Measurements from ENCODE around the gene KIAA1958. TPM values are rescaled to one million over a fixed set of nuclear protein-coding genes. Genes with fewer than 3 reads are reported as not detected.
"Not testable (repeated sequence)": the region's sequence is repeated elsewhere in the genome, so short reads cannot be mapped to it uniquely, and the experiment has no call there.

The KIAA1958 gene
- total RNA-seq, 1 experiment from 2014 or later: 5.8 TPM

DNA sequence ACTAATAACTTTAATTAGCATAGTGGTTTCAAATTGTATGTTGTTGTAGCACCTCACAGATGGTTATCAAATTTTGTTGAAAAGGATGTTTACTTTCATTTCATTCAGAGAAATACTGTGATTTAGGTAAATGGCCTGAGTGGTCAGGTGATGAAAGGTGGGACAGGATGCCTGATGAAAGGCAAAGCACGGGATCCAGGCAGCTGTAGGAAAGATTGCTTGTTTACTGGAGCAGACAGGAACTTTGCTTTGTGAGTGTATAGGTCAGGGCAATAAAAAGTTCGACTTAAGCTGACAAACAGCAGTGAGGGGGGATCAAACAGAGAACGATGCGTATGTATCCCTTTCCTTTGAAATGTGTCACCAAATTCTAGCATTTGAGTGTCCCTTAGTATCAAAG lies 19.0 kb downstream of the KIAA1958 start:
- no TSS peak for BruUV-seq (replicated peaks)
- Mint-ChIP-seq H3K27me3 (ENCODE audit: insufficient read depth, unreplicated experiment) (no peaks in the 10 kb centered on the region), H3K9me3 (ENCODE audit: unreplicated experiment) (no peaks in the 10 kb centered on the region), H3K36me3 (ENCODE audit: insufficient read depth, unreplicated experiment) (no peaks in the 10 kb centered on the region), H3K27ac (ENCODE audit: low read depth, unreplicated experiment) (no peak overlapping the region), H3K4me1 (ENCODE audit: insufficient read depth, unreplicated experiment) (no peaks in the 10 kb centered on the region), H3K4me3 (ENCODE audit: unreplicated experiment) (no peak overlapping the region)
- TF ChIP-seq, protein P1, sequence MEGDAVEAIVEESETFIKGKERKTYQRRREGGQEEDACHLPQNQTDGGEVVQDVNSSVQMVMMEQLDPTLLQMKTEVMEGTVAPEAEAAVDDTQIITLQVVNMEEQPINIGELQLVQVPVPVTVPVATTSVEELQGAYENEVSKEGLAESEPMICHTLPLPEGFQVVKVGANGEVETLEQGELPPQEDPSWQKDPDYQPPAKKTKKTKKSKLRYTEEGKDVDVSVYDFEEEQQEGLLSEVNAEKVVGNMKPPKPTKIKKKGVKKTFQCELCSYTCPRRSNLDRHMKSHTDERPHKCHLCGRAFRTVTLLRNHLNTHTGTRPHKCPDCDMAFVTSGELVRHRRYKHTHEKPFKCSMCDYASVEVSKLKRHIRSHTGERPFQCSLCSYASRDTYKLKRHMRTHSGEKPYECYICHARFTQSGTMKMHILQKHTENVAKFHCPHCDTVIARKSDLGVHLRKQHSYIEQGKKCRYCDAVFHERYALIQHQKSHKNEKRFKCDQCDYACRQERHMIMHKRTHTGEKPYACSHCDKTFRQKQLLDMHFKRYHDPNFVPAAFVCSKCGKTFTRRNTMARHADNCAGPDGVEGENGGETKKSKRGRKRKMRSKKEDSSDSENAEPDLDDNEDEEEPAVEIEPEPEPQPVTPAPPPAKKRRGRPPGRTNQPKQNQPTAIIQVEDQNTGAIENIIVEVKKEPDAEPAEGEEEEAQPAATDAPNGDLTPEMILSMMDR (IDR thresholded peaks at IDR 0.05; ENCODE audit: unreplicated experiment): no peak
- POLR2A ChIA-PET: no interaction called here
- intact Hi-C loops (cut with micrococcal nuclease): no loop called here
- DNase-seq (ENCODE audit: unreplicated experiment): no peak
- CTCF ChIA-PET: interaction anchor here (1.0 kb wide), 1 partner anchor 15 kb away, joined by 3 read pairs; no protein-coding TSS in a partner anchor

DNA sequence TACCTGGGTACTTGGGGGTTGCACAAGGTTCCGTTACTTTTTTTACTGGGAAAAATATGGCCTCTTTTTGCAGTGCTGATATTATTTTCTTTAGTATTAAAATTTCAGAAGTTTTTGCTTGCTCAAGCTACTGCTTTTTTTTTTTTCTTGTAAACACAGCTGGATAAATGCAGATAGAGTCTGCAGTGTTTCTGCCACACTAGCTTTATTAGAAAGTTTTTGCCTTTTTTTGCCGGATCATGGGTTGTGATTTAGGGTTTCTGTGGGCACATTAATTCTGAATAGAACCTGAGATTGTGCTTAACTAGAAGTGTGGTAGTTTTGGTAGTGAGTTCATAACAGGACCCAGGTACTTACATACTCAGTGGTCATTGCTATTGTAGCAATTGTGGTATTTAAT lies 19.9 kb downstream of the KIAA1958 start:
- TF ChIP-seq, protein P1 (IDR thresholded peaks at IDR 0.05; ENCODE audit: unreplicated experiment): no peak
- H3K9me3 Mint-ChIP-seq (ENCODE audit: unreplicated experiment): no peaks in the 10 kb centered on the region
- CTCF ChIA-PET: no interaction called here
- H3K4me1 Mint-ChIP-seq (ENCODE audit: insufficient read depth, unreplicated experiment): no peaks in the 10 kb centered on the region
- POLR2A ChIA-PET: interaction anchor here (1.5 kb wide), 1 partner anchor 11 kb away, joined by 6 read pairs; no protein-coding TSS in a partner anchor
- H3K36me3 Mint-ChIP-seq (ENCODE audit: insufficient read depth, unreplicated experiment): no peaks in the 10 kb centered on the region
- no peak for DNase-seq (ENCODE audit: unreplicated experiment)
- no peaks in the 10 kb centered on the region for H3K27me3 Mint-ChIP-seq (ENCODE audit: insufficient read depth, unreplicated experiment)
- no TSS peak for BruUV-seq (replicated peaks)
- no peak overlapping the region for H3K27ac Mint-ChIP-seq (ENCODE audit: low read depth, unreplicated experiment)
- no peak overlapping the region for H3K4me3 Mint-ChIP-seq (ENCODE audit: unreplicated experiment)
- intact Hi-C loops (cut with micrococcal nuclease): no loop called here

DNA sequence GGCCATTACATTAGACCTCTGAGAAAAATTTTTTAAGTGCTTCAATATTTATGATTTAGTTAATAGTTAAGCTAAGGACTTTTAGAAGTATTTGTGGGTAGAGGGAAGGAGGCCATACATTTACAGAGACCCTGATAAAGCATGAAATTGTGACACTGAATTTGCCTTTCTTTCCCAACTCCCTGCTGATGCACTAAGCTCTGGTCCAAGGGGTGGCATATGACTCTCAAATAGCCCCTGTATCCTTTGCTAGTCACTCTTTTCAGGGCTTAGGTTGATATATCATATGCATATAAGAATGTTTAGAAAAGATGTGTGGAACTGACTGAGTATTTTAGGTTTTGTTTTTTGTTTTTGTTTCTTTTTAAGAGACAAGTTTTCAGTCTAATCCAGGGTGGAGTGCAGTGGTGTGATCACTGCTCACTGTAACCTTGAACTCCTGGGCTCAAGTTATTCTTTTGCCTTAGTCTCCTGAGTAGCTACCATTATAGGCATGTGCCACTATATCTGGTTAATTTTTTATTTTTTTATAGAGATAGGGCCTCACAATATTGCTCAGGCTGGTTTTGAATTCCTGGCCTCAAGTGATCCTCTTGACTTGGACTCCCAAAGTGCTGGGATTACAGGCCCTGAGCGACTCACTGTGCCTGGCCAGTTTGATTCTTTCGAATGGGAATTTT lies 20.5 kb downstream of the KIAA1958 start:
- intact Hi-C loops (cut with micrococcal nuclease): no loop called here
- ChIA-PET POLR2A (interaction anchor here (1.5 kb wide), 1 partner anchor 11 kb away, joined by 6 read pairs; no protein-coding TSS in a partner anchor), CTCF (interaction anchor here (0.7 kb wide), 1 partner anchor 36 kb away, joined by 3 read pairs; no protein-coding TSS in a partner anchor)
- Mint-ChIP-seq H3K9me3 (ENCODE audit: unreplicated experiment) (no peaks in the 10 kb centered on the region), H3K36me3 (ENCODE audit: insufficient read depth, unreplicated experiment) (no peaks in the 10 kb centered on the region), H3K27ac (ENCODE audit: low read depth, unreplicated experiment) (no peak overlapping the region), H3K27me3 (ENCODE audit: insufficient read depth, unreplicated experiment) (no peaks in the 10 kb centered on the region), H3K4me3 (ENCODE audit: unreplicated experiment) (no peak overlapping the region), H3K4me1 (ENCODE audit: insufficient read depth, unreplicated experiment) (no peaks in the 10 kb centered on the region)
- DNase-seq (ENCODE audit: unreplicated experiment): no peak
- no TSS peak for BruUV-seq (replicated peaks)
- TF ChIP-seq, protein P1 (IDR thresholded peaks at IDR 0.05; ENCODE audit: unreplicated experiment): no peak

DNA sequence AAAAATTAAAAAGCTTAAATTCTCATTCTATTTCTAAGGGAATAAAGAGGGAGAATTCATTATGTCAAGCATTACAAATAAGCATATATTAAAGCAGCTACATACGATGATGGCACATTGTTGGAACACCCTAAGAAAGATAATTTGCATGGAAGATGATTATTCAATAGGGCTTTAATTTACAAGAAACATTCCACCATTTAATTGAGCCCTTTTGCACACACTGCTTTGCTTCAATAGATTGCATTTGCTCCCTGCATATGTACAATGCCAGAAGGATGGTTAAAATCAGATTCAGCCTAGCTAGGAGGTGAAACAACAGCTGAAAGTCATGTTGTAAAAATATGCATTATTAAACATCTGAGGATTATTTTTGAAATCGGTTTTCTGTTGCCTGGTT lies 21.8 kb downstream of the KIAA1958 start:
- CTCF ChIA-PET: interaction anchor here (1.2 kb wide), 1 partner anchor 14 kb away, joined by 5 read pairs; no protein-coding TSS in a partner anchor
- Mint-ChIP-seq H3K36me3 (ENCODE audit: insufficient read depth, unreplicated experiment) (no peaks in the 10 kb centered on the region), H3K27ac (ENCODE audit: low read depth, unreplicated experiment) (no peak overlapping the region), H3K4me1 (ENCODE audit: insufficient read depth, unreplicated experiment) (no peaks in the 10 kb centered on the region), H3K27me3 (ENCODE audit: insufficient read depth, unreplicated experiment) (no peaks in the 10 kb centered on the region), H3K4me3 (ENCODE audit: unreplicated experiment) (no peak overlapping the region), H3K9me3 (ENCODE audit: unreplicated experiment) (no peaks in the 10 kb centered on the region)
- no TSS peak for BruUV-seq (replicated peaks)
- TF ChIP-seq, protein P1 (IDR thresholded peaks at IDR 0.05; ENCODE audit: unreplicated experiment): no peak
- no peak for DNase-seq (ENCODE audit: unreplicated experiment)
- intact Hi-C loops (cut with micrococcal nuclease): no loop called here
- POLR2A ChIA-PET: interaction anchor here (0.6 to 0.7 kb wide), 2 partner anchors 36 to 133 kb away, joined by 3 read pairs; no protein-coding TSS in a partner anchor

DNA sequence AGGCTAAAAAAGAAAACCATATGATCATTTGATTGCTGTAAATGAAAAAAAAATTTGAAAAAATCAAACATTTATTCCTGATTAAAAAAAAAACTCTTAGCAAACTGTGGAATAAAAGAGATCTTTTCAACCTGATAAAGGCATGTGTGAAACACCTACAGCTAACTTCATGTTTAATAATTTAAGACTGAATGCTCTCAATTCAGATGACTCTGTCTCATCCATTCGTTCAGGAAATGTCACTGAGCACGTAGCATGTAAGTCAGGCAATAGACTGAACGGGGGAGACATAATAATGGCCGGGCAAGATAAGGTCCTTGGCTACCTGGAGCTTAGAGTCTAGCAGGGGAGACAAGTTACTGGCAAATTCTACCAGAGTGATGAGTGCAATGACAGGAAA lies 25.8 kb downstream of the KIAA1958 start:
- H3K27me3 Mint-ChIP-seq (ENCODE audit: insufficient read depth, unreplicated experiment); CTCF ChIA-PET; H3K9me3 Mint-ChIP-seq (ENCODE audit: unreplicated experiment); H3K4me1 Mint-ChIP-seq (ENCODE audit: insufficient read depth, unreplicated experiment); H3K27ac Mint-ChIP-seq (ENCODE audit: low read depth, unreplicated experiment); POLR2A ChIA-PET; H3K36me3 Mint-ChIP-seq (ENCODE audit: insufficient read depth, unreplicated experiment); H3K4me3 Mint-ChIP-seq (ENCODE audit: unreplicated experiment); intact Hi-C loops (cut with micrococcal nuclease); DNase-seq (ENCODE audit: unreplicated experiment); BruUV-seq (replicated peaks): not testable (repeated sequence)

All from MCF 10A (cell line).